Endothelial cell of umbilical vein (primary cell): ENCODE results near the gene TTC29. TPM values are rescaled to one million over a fixed set of nuclear protein-coding genes. Genes with fewer than 3 reads are reported as not detected.

Experiments
- BruUV-seq: library from RNA; stranded (reverse); fragments of 400-500 nt; replicated peaks from 2 replicates; lab custom pipeline; 2021; lab: Mats Ljungman, UMichigan
- CTCF ChIA-PET: fragments of 300-600, 350-600 bp; sonication (Branson Sonifier 250); formaldehyde crosslinking; loops from one replicate; lab custom pipeline; 2021; ENCODE audit warnings: antibody characterized with exemption, inconsistent platforms; lab: Charles Lee
- POLR2A ChIA-PET: fragments of 300-600, 350-600 bp; sonication (Branson Sonifier 250); formaldehyde crosslinking; loops from one replicate; lab custom pipeline; 2021; ENCODE audit warnings: antibody characterized with exemption, inconsistent platforms; lab: Charles Lee
- DNase-seq: peaks from one replicate; pipeline ENCODE4 v3.0.0-alpha.2; 2011; ENCODE audit warnings: low read depth, low spot score
- FAIRE-seq: peaks from 2 replicates; lab custom pipeline; 2011; peaks lifted over from hg19 to GRCh38; lab: Jason Lieb, UNC
- H2AFZ ChIP-seq: 2 replicates; pipeline ENCODE4 v1.6.0; 2012; ENCODE audit warnings: low read depth, low read length, control low read depth, inconsistent platforms
- H3K27ac ChIP-seq: 2 replicates; pipeline ENCODE4 v1.5.1; 2011; ENCODE audit warnings: low read depth, mild to moderate bottlenecking, control low read depth, low read length, moderate library complexity; ENCODE audit not compliant: insufficient read depth
- H3K27me3 ChIP-seq, 2 experiments: 2 replicates each; pipeline versions ENCODE4 v1.6.0 to v1.6.1; 2011; ENCODE audit warnings: low read length in 2 of 2, mixed read lengths in 1 of 2; ENCODE audit not compliant: control insufficient read depth in 2 of 2, insufficient read depth in 2 of 2
- H3K36me3 ChIP-seq, 2 experiments: 2 replicates in 1 of 2; 3 replicates in 1 of 2; pipeline ENCODE4 v1.5.1; 2011; ENCODE audit warnings: low read length in 2 of 2, mild to moderate bottlenecking in 1 of 2, moderate library complexity in 1 of 2; ENCODE audit not compliant: control insufficient read depth in 2 of 2, insufficient read depth in 2 of 2; ENCODE audit errors: extremely low read depth in 1 of 2
- H3K4me1 ChIP-seq: 3 replicates; pipeline ENCODE4 v1.5.1; 2011; ENCODE audit warnings: mild to moderate bottlenecking, low read length; ENCODE audit not compliant: control insufficient read depth, insufficient read depth; ENCODE audit errors: extremely low read depth
- H3K4me2 ChIP-seq: 2 replicates; pipeline ENCODE4 v1.6.1; 2011; ENCODE audit warnings: low read length, control low read depth, mixed read lengths; ENCODE audit not compliant: insufficient read depth
- H3K4me3 ChIP-seq, 3 experiments: fragments of 200-600 bp in 1 of 3; sonication (generic), shearing (Covaris generic) in 1 of 3; replicated peaks in 1 of 3; 2 replicates each; pipeline ENCODE4 v1.5.1; 2011 to 2016; ENCODE audit warnings: control low read depth in 3 of 3, low read length in 3 of 3, mild to moderate bottlenecking in 2 of 3, inconsistent platforms in 1 of 3, low read depth in 1 of 3, moderate library complexity in 1 of 3; ENCODE audit not compliant: insufficient read depth in 1 of 3
- H3K79me2 ChIP-seq: 2 replicates; pipeline ENCODE4 v1.6.0; 2012; ENCODE audit warnings: low read length, inconsistent platforms; ENCODE audit not compliant: control insufficient read depth, insufficient read depth
- H3K9ac ChIP-seq: replicated peaks from 2 replicates; pipeline ENCODE3; 2011; ENCODE audit warnings: low read length, control low read depth; ENCODE audit not compliant: insufficient read depth; ENCODE audit errors: extremely low read depth
- H3K9me1 ChIP-seq: replicated peaks from 3 replicates; pipeline ENCODE4 v1.6.0; 2011; ENCODE audit warnings: mild to moderate bottlenecking, low read length; ENCODE audit not compliant: control insufficient read depth, insufficient read depth; ENCODE audit errors: extremely low read depth
- H3K9me3 ChIP-seq: replicated peaks from 2 replicates; pipeline ENCODE4 v1.5.1; 2012; ENCODE audit warnings: low read length, inconsistent platforms; ENCODE audit not compliant: control insufficient read depth, insufficient read depth
- H4K20me1 ChIP-seq: replicated peaks from 2 replicates; pipeline ENCODE3; 2011; ENCODE audit warnings: mild to moderate bottlenecking, low read length; ENCODE audit not compliant: control insufficient read depth, insufficient read depth; ENCODE audit errors: extremely low read depth
- CTCF ChIP-seq, 2 donors: IDR thresholded peaks; 1 replicate in 1 of 2; 2 replicates in 1 of 2; pipeline ENCODE4 v1.5.1; 2011; ENCODE audit warnings: low read length in 2 of 2, mild to moderate bottlenecking in 2 of 2, moderate library complexity in 2 of 2, control low read depth in 1 of 2, inconsistent platforms in 1 of 2, low read depth in 1 of 2; ENCODE audit not compliant: insufficient read depth in 1 of 2; ENCODE audit errors: extremely low read depth in 1 of 2
- EZH2 ChIP-seq: IDR thresholded peaks from 2 replicates; pipeline ENCODE4 v1.6.1; 2012; ENCODE audit warnings: borderline replicate concordance, low read depth, mild to moderate bottlenecking, moderate library complexity, low read length, inconsistent platforms; ENCODE audit not compliant: severe bottlenecking
- FOS ChIP-seq: IDR thresholded peaks from 2 replicates; pipeline ENCODE4 v1.6.1; 2011; ENCODE audit warnings: mild to moderate bottlenecking, low read length, moderate library complexity, borderline replicate concordance; ENCODE audit not compliant: insufficient read depth
- GATA2 ChIP-seq: IDR thresholded peaks from 2 replicates; pipeline ENCODE4 v1.7.0; 2011; ENCODE audit warnings: low read depth, mild to moderate bottlenecking, moderate library complexity, mixed read lengths, low read length; ENCODE audit not compliant: insufficient read length, insufficient read depth
- JUN ChIP-seq: IDR thresholded peaks from 2 replicates; pipeline ENCODE4 v1.6.1; 2011; ENCODE audit warnings: borderline replicate concordance, low read depth; ENCODE audit not compliant: insufficient read length, insufficient read depth
- MAX ChIP-seq: IDR thresholded peaks from 2 replicates; pipeline ENCODE4 v1.6.1; 2011; ENCODE audit not compliant: insufficient read depth, insufficient read length
- MYC ChIP-seq: IDR thresholded peaks from one replicate; pipeline ENCODE4 v1.6.1; 2011; ENCODE audit warnings: mild to moderate bottlenecking, low read depth, low read length
- POLR2A ChIP-seq: IDR thresholded peaks from 2 replicates; pipeline ENCODE4 v1.6.1; 2012; ENCODE audit warnings: low read depth, mild to moderate bottlenecking, control low read depth, low read length
- POLR2AphosphoS5 ChIP-seq: IDR thresholded peaks from 2 replicates; pipeline ENCODE4 v1.6.1; 2012; ENCODE audit warnings: low read depth, mild to moderate bottlenecking, control low read depth, low read length, moderate library complexity; ENCODE audit not compliant: insufficient read depth
- dilution Hi-C: fragments of 300-500 bp; cut with MboI; formaldehyde crosslinking; loops from one replicate; pipeline ENCODE4 v1.15.0; 2019; ENCODE audit warnings: low sequenced_read_pairs; ENCODE audit not compliant: extremely low pct_ligation_motif_present
- intact Hi-C: fragments of 100-400 bp; cut with micrococcal nuclease; formaldehyde crosslinking; loops from one replicate; pipeline ENCODE4 v1.10.0; 2022
- polyA plus RNA-seq, 4 experiments: library from polyadenylated mRNA; depleted of rRNA in 3 of 4; stranded (reverse) in 3 of 4; unstranded in 1 of 4; fragments of >200 nt; gene quantifications; 2 replicates each; pipeline versions ENCODE4 v1.2.1 to v1.2.3, GENCODE V29; 2011 to 2012; ENCODE audit warnings: missing spikeins in 1 of 4
- total RNA-seq: library from RNA; stranded (reverse); gene quantifications from 2 replicates; pipeline ENCODE4 v1.2.3, GENCODE V29; 2021

TTC29 gene
- total and polyA plus RNA-seq, 2 donors (not counting 3 experiments of a cell fraction or from before 2014, with no cell fraction given): not detected

- DNase-seq (no peak), FAIRE-seq (no peak)
- no peak overlapping the region for H3K4me2 ChIP-seq
- ChIA-PET CTCF (interaction anchor here (1.0 kb wide), 1 partner anchor 557 kb away, joined by 3 read pairs; no protein-coding TSS in a partner anchor), POLR2A (no interaction called here)
- no peaks in the 10 kb centered on the region for H3K36me3 ChIP-seq
- BruUV-seq: no TSS peak
- H3K4me3 ChIP-seq: no peak overlapping the region
- H3K79me2 ChIP-seq: no peaks in the 10 kb centered on the region
- no peaks in the 10 kb centered on the region for H4K20me1 ChIP-seq
- intact Hi-C loops (no loop called here), dilution Hi-C loops (no loop called here)
- no peaks in the 10 kb centered on the region for H3K4me1 ChIP-seq
- no peak overlapping the region for H2AFZ ChIP-seq
- no peaks in the 10 kb centered on the region for H3K9me1 ChIP-seq
- H3K9me3 ChIP-seq: no peaks in the 10 kb centered on the region
- peaks cover 3 to 8% of the 10 kb centered on the region in 2 experiments for H3K27me3 ChIP-seq
- H3K27ac ChIP-seq: no peak overlapping the region
- no peak overlapping the region for H3K9ac ChIP-seq
- TF ChIP-seq GATA2 (no peak), JUN (no peak), MAX (no peak), MYC (no peak), CTCF (IDR thresholded peaks at IDR 0.05; ENCODE audit: extremely low read depth in 1 of 2, insufficient read depth in 1 of 2, low read depth in 1 of 2, low read length in 2 of 2) (no peak), POLR2A (no peak), EZH2 (no peak), FOS (no peak), POLR2AphosphoS5 (no peak)
Measured at GRCh38 chr4:146900295-146900694, 45.4 kb downstream of the TTC29 start.
